ENCODE results near the gene PYY. TPM values are rescaled to one million over a fixed set of nuclear protein-coding genes. Genes with fewer than 3 reads are reported as not detected.
"Not testable (repeated sequence)": the region's sequence is repeated elsewhere in the genome, so short reads cannot be mapped to it uniquely, and the experiment has no call there.

The PYY gene
- not detected in 2 replicates for total RNA-seq (2014; rRNA removed; shearing (Covaris generic); ENCODE audit: low replicate concordance)

- no peaks in the 10 kb centered on the region for H3K9me3 ChIP-seq
- H3K36me3 ChIP-seq, result no peaks in the 10 kb centered on the region
- no peak within 1 kb of the TSS for H3K4me3 ChIP-seq
- DNase-seq, result no peak
- H3K27me3 ChIP-seq, result peaks cover 3% of the 10 kb centered on the region
Observed at GRCh38 chr17:43953746-43954145, at the start of gene PYY. TSS of gene PYY (minus strand) at chr17:43953940. CDS start at chr17:43953483, 457 bp downstream.

- DNase-seq, result peak; percentile 71
- Histone ChIP-seq H3K4me3 (no peak overlapping the region), H3K9me3 (no peaks in the 10 kb centered on the region), H3K27me3 (no peaks in the 10 kb centered on the region), H3K36me3 (no peaks in the 10 kb centered on the region)
Observed at GRCh38 chr17:44002141-44002848, 48.6 kb upstream of the PYY start.

- Histone ChIP-seq H3K4me3 (no peak overlapping the region), H3K36me3 (no peaks in the 10 kb centered on the region), H3K27me3 (no peaks in the 10 kb centered on the region), H3K9me3 (no peaks in the 10 kb centered on the region)
- DNase-seq, result no peak
Observed at GRCh38 chr17:44001461-44001920, 47.8 kb upstream of the PYY start.

GRCh38 chr17:44000871-44001460 lies 47.2 kb upstream of the PYY start:
- Histone ChIP-seq H3K27me3 (no peaks in the 10 kb centered on the region), H3K4me3 (no peak overlapping the region), H3K36me3 (no peaks in the 10 kb centered on the region), H3K9me3 (no peaks in the 10 kb centered on the region)
- no peak for DNase-seq

- no peaks in the 10 kb centered on the region for H3K27me3 ChIP-seq
Observed at GRCh38 chr17:44000141-44000860, 46.6 kb upstream of the PYY start.

GRCh38 chr17:43999024-43999423 lies 45.3 kb upstream of the PYY start:
- H3K4me3 ChIP-seq, result no peak overlapping the region
- no peaks in the 10 kb centered on the region for H3K36me3 ChIP-seq
- H3K27me3 ChIP-seq, result no peaks in the 10 kb centered on the region
- H3K9me3 ChIP-seq, result no peaks in the 10 kb centered on the region
- DNase-seq, result no peak

More at GRCh38 chr17:44000141-44000860, 46.6 kb upstream of the PYY start:
- Histone ChIP-seq H3K9me3 (no peaks in the 10 kb centered on the region), H3K4me3 (no peak overlapping the region), H3K36me3 (no peaks in the 10 kb centered on the region)
- DNase-seq, result no peak

GRCh38 chr17:43998552-43998951 lies 44.8 kb upstream of the PYY start:
- H3K9me3 ChIP-seq, result no peaks in the 10 kb centered on the region
- no peaks in the 10 kb centered on the region for H3K27me3 ChIP-seq
- no peaks in the 10 kb centered on the region for H3K36me3 ChIP-seq
- no peak overlapping the region for H3K4me3 ChIP-seq
- DNase-seq, result peak; percentile 80

- H3K9me3 ChIP-seq, DNase-seq, H3K36me3 ChIP-seq, H3K27me3 ChIP-seq, H3K4me3 ChIP-seq: not testable (repeated sequence)
Observed at GRCh38 chr17:43997180-43997579, 43.4 kb upstream of the PYY start.

- Histone ChIP-seq H3K4me3 (peak overlapping the region; percentile 34), H3K36me3 (no peaks in the 10 kb centered on the region), H3K27me3 (no peaks in the 10 kb centered on the region), H3K9me3 (no peaks in the 10 kb centered on the region)
- no peak for DNase-seq
Observed at GRCh38 chr17:43995150-43995471, 41.4 kb upstream of the PYY start.

- Histone ChIP-seq H3K36me3 (no peaks in the 10 kb centered on the region), H3K9me3 (no peaks in the 10 kb centered on the region), H3K4me3 (peak overlapping the region; percentile 34), H3K27me3 (no peaks in the 10 kb centered on the region)
- peak; percentile 74 for DNase-seq
Observed at GRCh38 chr17:43994272-43995149, 40.8 kb upstream of the PYY start.

GRCh38 chr17:43992641-43993040 lies 38.9 kb upstream of the PYY start:
- Histone ChIP-seq H3K9me3 (no peaks in the 10 kb centered on the region), H3K4me3 (no peak overlapping the region), H3K27me3 (no peaks in the 10 kb centered on the region), H3K36me3 (no peaks in the 10 kb centered on the region)
- DNase-seq, result no peak

GRCh38 chr17:43988301-43988700 lies 34.6 kb upstream of the PYY start:
- H3K9me3 ChIP-seq, result no peaks in the 10 kb centered on the region
- no peak overlapping the region for H3K4me3 ChIP-seq
- peaks cover 7% of the 10 kb centered on the region for H3K27me3 ChIP-seq
- H3K36me3 ChIP-seq, result no peaks in the 10 kb centered on the region
- DNase-seq, result no peak

- Histone ChIP-seq H3K36me3 (no peaks in the 10 kb centered on the region), H3K9me3 (no peaks in the 10 kb centered on the region), H3K27me3 (peaks cover 11% of the 10 kb centered on the region), H3K4me3 (no peak overlapping the region)
- DNase-seq, result no peak
Observed at GRCh38 chr17:43987131-43988021, 33.6 kb upstream of the PYY start.

GRCh38 chr17:43986225-43986981 lies 32.7 kb upstream of the PYY start:
- Histone ChIP-seq H3K36me3 (no peaks in the 10 kb centered on the region), H3K4me3 (no peak overlapping the region), H3K9me3 (no peaks in the 10 kb centered on the region), H3K27me3 (peaks cover 17% of the 10 kb centered on the region)
- no peak for DNase-seq

GRCh38 chr17:43984521-43984920 lies 30.8 kb upstream of the PYY start:
- peaks cover 17% of the 10 kb centered on the region for H3K27me3 ChIP-seq
- H3K9me3 ChIP-seq, result no peaks in the 10 kb centered on the region
- no peak for DNase-seq
- H3K36me3 ChIP-seq, result no peaks in the 10 kb centered on the region
- no peak overlapping the region for H3K4me3 ChIP-seq

Measured in MG63 (cell line).